HFFc6 (cell line): ENCODE data around the gene ROCK2. TPM values are rescaled to one million over a fixed set of nuclear protein-coding genes. Genes with fewer than 3 reads are reported as not detected.

Source experiments
- DNase-seq: peaks from one replicate; pipeline ENCODE4 v3.0.0-alpha.2; 2018
- H3K27ac Mint-ChIP-seq: 2 replicates; pipeline ENCODE4 v1.8.0; 2020; ENCODE audit warnings: mild to moderate bottlenecking, mixed read lengths
- H3K27me3 Mint-ChIP-seq: 2 replicates; pipeline ENCODE4 v1.8.0; 2021; ENCODE audit warnings: mild to moderate bottlenecking, moderate library complexity, mixed read lengths; ENCODE audit not compliant: insufficient read depth
- H3K36me3 Mint-ChIP-seq: 2 replicates; pipeline ENCODE4 v1.8.0; 2021; ENCODE audit warnings: low read depth, mixed read lengths
- H3K4me1 Mint-ChIP-seq: 2 replicates; pipeline ENCODE4 v1.8.0; 2020; ENCODE audit warnings: low read depth, mixed read lengths
- H3K4me3 Mint-ChIP-seq: 2 replicates; pipeline ENCODE4 v1.8.0; 2020; ENCODE audit warnings: mild to moderate bottlenecking, moderate library complexity, mixed read lengths
- H3K9me3 Mint-ChIP-seq: 2 replicates; pipeline ENCODE4 v1.8.0; 2020; ENCODE audit warnings: mild to moderate bottlenecking, mixed read lengths
- CTCF ChIP-seq: fragments of 200-600 bp; sonication (generic); IDR thresholded peaks from 2 replicates; pipeline ENCODE4 v1.5.0; 2021; ENCODE audit warnings: antibody characterized with exemption, mild to moderate bottlenecking
- total RNA-seq, 6 experiments: library from RNA; stranded (reverse); fragmentation: NEBNext Ultra II Directional; extraction: Animal tissue kit (Norgen Biotek cat#: 25700); gene quantifications; 2 replicates in 1 of 6; 3 replicates in 5 of 6; pipeline ENCODE4 v1.2.3, GENCODE V29; 2021

The ROCK2 gene
- total RNA-seq, 6 experiments from 2014 or later: 41.6 to 54.3 (median 51.7) TPM

GRCh38 chr2:11200651-11201050, 143.8 kb downstream of the ROCK2 start:
- Mint-ChIP-seq H3K36me3 (peaks cover 17% of the 10 kb centered on the region), H3K4me1 (peaks cover 25% of the 10 kb centered on the region), H3K27ac (no peak overlapping the region), H3K9me3 (no peaks in the 10 kb centered on the region), H3K4me3 (no peak overlapping the region), H3K27me3 (no peaks in the 10 kb centered on the region)
- TF ChIP-seq CTCF: no peak
- no peak for DNase-seq

GRCh38 chr2:11196246-11196645, 148.2 kb downstream of the ROCK2 start:
- Mint-ChIP-seq H3K27me3 (no peaks in the 10 kb centered on the region), H3K27ac (no peak overlapping the region), H3K4me3 (no peak overlapping the region), H3K36me3 (peaks cover 19% of the 10 kb centered on the region), H3K4me1 (no peaks in the 10 kb centered on the region), H3K9me3 (no peaks in the 10 kb centered on the region)
- TF ChIP-seq CTCF: no peak
- DNase-seq: no peak

- Mint-ChIP-seq H3K27me3 (no peaks in the 10 kb centered on the region), H3K27ac (0 out of 2 replicates have a peak overlapping the region, but pooled peaks have one; percentile 2), H3K36me3 (peaks cover 29% of the 10 kb centered on the region), H3K9me3 (no peaks in the 10 kb centered on the region), H3K4me1 (peaks cover 16% of the 10 kb centered on the region), H3K4me3 (peak overlapping the region; percentile 24; the same call in 1 of the 2 replicates)
- no peak for TF ChIP-seq CTCF
- no peak for DNase-seq
Measured at GRCh38 chr2:11187731-11188130, 156.7 kb downstream of the ROCK2 start.

GRCh38 chr2:11187083-11187619, 157.3 kb downstream of the ROCK2 start:
- Mint-ChIP-seq H3K36me3 (peaks cover 29% of the 10 kb centered on the region), H3K4me1 (peaks cover 16% of the 10 kb centered on the region), H3K4me3 (peak overlapping the region; percentile 24; the same call in 1 of the 2 replicates), H3K27me3 (no peaks in the 10 kb centered on the region), H3K27ac (peak overlapping the region; percentile 70), H3K9me3 (no peaks in the 10 kb centered on the region)
- DNase-seq: peak; percentile 78
- no peak for TF ChIP-seq CTCF

GRCh38 chr2:11186145-11186544, 158.3 kb downstream of the ROCK2 start:
- H3K4me3 Mint-ChIP-seq: no peak overlapping the region; the same call in 1 of the 2 replicates
- 0 out of 2 replicates have a peak overlapping the region, but pooled peaks have one; percentile 29 for H3K27ac Mint-ChIP-seq
- no peaks in the 10 kb centered on the region for H3K9me3 Mint-ChIP-seq
- no peak for DNase-seq
- peaks cover 16% of the 10 kb centered on the region for H3K4me1 Mint-ChIP-seq
- peaks cover 29% of the 10 kb centered on the region for H3K36me3 Mint-ChIP-seq
- no peak for TF ChIP-seq CTCF
- H3K27me3 Mint-ChIP-seq: no peaks in the 10 kb centered on the region
